Activated effector memory CD4-positive, alpha-beta T cell treated with Interleukin-2 at 50 U/mL for 16 hours (primary cell): Measurements from ENCODE around the gene ANKRD9.

Experiments
- DNase-seq: peaks from one replicate; pipeline ENCODE4 v3.0.0-alpha.2; 2020

Gene ANKRD9

DNA sequence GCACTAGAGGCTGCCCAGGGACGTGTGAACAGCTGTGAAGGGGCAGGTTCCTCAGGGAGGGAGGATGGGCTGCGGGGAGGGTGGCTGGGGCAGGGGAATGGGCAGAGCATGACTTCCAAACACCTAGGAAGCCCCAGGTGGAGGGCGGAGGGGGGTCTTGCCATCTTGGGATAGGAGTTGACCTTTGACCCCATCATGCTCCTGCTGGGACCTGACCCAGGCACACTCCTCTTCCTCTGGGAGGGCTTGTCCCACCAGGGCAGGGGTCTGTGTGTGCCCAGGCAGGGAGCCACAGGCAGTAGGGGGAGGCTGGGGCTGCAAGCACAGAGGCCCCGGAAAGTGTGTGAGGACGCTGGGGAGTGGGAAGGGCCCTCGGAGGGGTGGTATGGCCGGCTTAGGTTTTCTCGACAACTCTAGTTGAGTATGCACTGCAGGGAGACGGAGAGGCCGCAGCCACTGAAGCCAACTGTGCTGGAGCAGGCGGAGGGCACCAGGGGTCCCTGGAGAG is 3.3 kb upstream of the ANKRD9 start:
- DNase-seq = no peak

DNA sequence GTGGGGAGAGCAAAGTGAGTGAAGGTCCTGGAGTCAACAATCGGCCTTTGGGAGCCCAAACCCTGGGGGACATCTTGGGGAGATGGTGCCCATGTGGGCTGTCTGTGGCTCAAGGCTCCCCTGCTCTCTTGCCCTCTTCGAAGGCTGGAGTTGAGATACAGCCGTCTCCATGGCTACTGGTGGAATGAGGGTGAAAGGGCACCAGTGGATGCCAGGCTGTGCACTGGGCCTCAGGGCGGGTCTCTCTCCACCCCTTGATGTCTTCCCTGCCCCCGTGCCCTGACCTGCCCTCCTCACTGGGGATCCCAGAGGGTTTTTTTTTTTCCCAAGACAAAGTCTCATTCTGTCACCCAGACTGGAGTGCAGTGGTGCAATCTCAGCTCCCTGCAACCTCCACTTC is 2.0 kb upstream of the ANKRD9 start:
- no peak for DNase-seq

DNA sequence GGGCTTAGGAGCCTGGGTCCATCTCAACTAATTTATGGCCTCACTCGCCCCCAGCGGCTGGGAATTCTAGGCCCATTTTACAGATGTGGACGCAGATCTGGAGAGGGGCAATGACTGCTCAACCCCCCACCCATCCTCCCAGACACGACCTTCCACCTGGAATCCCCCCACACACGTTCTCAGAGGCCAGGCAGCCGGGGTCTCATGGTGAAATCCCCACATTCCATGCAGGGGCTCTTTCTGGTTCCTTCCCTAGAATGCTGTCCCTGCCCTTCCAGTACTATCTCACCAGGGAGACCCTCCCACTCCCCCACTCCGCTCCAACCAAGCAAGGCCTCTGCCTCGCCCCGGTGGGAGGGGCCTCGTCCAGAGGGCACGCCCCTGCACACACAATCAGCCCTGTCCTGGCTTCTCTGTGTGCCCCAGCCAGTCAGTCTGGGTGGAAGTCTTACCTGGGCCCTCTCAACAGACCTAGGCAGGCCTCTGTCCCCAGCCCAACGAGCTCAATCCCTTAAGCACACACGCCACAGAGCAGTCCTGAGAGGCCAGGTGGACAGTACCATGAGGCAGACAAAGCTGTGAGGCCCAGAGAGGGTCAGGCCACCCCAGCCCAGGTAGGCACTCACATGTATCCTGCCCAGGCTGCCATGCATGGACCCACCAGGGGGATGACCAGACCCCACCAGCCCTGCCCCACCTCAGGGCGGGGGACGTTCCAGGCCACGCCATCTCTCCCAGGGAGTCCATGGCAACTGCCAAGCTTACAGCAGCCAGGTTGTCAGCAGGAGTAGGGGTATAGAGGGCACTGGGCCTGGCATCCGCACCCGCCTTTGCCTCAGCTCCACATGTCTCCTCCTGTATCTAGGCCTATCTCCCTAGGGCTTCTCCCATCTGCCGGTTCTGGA is 1.3 kb upstream of the ANKRD9 start:
- DNase-seq = no peak

DNA sequence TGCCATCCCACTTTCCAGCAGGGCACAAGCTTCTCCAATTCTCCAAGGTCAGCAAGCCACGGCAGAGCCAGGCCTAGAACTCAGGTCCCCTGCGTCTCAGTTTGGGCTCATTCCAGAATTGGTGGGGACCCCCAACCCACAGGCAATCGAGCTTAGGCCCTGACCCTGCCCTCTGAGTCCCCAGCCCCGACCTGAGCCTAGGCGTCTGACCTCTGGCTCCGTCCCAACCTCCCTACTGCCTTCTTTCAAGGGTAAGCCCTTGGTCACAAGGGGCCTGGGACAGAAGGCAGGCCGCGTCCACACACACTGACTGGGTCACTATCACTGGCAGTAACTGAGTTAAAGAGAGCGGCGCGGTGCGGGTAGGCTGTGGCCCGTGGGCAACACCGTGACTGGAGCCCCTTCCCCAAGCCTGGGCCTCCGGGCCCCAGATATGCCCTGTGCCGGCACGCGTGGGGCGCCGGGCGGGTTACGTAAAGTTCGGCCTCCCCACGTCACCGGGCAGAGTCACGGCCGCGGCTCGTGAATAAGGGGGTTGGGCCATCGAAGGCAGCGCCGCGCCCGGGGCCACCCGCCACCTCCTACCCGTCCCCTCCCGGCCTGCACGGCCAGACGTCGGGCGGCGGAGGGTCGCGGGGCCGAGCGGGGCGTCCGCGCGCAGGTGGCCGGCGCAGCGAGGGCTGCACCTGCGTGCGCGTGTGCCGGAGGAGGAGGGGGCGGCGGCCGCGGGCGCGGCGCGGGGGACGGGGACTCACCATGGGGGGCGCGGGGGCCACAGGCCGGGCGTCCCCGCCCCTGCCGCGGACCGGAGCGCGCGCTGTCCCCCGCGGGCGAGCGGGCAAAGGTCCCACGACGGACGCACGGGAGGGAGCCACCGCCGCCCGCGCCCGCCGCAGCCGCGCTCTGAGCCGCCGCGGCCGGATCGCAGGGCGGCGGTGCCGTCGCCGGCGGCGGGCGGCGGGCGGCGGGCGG is 516 bp downstream of the ANKRD9 start:
- DNase-seq = no peak

DNA sequence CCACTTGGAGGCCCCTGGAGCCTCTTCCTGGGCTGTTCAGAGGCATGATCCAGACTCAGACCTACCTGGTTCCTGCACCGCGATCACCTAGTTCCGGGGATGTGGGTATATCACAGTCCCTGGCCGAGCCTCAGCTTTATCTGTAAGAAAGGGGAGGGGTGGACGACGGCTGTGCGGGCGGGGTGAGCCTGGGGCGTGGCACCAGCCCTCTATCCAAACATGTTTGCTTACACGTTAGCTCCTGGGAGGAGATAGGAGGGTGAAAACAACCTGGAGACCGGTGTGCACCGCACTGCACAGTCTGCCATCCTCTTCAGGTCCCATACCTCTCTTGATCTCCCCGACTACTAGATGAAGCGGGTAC is 1.2 kb downstream of the ANKRD9 start:
- no peak for DNase-seq

DNA sequence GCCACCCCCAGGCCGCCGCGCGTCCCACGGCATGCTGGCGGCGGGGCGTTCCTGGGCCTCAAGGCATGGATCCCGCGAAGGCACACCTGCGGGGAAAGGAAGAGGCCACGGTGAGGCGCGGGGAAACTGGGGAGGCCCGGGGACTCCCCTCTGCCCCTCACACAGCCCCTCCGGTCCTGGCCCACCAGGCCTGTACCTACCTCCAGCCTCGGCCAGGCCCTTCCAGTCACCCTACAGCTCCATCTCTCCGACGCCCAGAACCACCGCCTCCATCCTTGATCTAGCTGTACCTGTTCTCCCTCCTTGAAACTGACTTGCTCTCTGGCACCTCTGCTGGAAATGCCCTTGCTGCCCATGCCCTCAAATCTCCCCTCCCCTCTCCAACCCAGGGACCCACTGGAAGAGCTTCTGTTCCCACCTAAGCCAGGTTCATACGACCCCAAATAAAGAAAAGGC is 1.7 kb downstream of the ANKRD9 start:
- no peak for DNase-seq

DNA sequence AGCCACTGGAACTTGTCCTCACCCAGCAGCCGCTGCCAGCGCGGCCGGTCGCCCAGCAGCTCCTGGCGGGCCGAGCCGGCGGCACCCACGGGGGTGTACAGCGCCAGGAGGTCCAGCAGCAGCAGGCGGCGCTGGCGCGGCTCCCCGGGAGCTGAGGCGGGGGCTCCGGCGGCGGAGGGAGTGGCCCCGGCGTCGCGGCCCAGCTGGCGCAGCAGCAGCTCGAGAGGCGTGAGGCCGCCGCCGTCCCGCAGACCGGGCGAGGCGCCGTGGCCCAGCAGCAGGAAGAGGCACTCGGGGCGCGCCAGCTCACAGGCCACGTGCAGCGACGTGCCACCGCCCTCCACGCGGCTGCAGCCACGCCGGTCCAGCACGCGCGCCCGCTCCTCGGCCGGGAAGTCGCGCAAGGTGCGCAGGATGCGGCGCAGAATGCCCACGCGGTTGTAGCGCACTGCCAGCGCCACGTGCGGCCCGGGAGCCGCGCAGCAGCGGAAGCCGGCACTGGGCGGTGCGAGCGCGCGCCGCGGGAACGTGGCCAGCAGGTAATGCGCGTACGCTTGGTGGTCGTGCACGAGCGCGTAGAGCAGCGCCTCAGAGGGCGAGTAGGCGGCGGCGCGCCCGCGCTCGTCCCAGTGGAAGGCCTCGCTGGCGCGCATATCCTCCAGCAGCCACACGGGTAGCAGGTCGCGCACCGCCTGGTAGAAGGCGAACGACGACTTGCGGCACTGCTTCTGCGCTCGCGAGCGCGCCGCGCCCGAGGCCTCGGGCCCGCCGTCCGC is 2.3 kb downstream of the ANKRD9 start:
- DNase-seq = no peak

DNA sequence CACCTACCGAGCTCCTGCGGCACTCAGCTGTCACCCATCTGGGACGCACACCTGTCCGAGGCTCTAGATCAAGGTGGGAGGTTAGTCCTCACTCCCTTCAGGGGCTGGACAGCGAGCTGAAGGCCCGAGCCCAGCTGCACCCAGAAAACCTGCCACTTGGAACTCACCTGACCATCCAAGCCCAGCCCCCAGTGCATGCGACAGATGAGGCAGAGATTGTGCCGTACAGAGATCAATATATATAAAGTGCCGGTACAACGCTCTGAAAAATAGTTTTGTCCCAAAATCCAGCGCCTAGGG is 3.0 kb downstream of the ANKRD9 start:
- DNase-seq = no peak

DNA sequence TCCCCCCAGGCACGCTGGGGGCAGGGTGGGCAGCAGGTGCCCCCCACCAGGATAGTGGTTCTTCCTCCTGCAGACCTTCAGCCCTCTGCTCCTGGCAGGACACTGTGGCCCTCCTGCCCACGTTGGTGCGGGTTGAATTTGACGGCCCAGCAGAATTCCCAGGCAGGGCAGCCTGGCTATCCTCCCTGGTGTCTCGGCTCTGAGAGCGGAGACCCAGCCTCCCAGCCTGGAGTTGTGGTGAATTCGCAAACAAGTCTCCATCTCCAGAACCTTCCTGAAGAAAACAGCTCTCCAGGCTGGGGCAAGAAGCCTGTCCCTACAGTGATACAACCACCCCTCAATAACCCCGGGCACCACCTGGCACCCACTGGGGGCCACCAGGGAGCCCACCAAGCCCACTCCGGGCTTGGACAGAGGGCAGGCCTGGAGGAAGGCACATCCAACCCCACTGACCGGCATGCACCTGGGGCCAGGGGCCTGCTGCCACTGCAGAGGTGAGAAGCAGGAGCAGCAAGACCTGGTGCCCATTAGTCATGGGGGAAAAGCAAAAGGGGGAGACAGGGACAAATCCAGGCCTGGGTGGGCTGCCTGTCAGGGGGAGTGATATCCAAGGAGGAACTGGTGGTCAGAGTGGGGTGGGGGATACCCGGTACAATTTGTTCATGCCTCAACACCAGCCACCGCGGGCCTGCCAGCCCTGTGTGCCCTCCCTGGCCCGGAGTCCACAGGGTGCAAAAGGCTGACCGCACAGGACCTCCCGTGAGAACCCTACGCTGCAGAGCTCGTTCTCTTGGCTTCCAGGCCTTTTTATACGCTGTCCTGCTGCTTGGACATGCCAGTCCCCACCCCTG is 3.6 kb downstream of the ANKRD9 start:
- DNase-seq = no peak

DNA sequence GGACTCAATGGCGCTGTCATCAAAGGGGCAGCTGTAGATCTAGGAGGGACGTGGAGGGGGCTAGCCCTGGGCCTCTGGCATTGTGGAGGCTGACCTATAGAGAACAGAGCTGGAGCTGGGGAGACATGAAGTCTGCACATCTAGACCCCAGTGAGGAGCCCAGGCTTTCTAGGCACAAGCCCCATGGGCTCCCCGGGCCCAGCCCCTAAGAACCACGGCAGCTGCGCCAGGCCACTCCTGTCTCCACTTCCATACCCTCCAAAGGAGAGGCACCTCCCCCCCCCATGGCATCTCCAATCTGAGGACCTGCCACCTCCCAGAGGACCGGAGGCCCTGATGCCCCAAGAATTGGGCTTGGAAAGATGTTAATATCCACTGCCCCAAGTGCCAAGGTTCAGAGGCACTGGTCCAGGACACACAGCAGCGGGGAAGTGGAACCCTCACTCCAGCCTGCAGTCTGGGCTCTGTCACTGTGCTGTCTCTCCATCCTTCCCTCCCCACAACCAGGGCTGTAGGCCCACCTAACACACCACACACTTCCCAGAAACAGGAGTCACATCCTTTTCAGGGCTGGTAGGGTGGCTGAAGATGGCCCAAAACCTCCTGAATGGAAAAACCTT is 4.5 kb downstream of the ANKRD9 start:
- DNase-seq = no peak

DNA sequence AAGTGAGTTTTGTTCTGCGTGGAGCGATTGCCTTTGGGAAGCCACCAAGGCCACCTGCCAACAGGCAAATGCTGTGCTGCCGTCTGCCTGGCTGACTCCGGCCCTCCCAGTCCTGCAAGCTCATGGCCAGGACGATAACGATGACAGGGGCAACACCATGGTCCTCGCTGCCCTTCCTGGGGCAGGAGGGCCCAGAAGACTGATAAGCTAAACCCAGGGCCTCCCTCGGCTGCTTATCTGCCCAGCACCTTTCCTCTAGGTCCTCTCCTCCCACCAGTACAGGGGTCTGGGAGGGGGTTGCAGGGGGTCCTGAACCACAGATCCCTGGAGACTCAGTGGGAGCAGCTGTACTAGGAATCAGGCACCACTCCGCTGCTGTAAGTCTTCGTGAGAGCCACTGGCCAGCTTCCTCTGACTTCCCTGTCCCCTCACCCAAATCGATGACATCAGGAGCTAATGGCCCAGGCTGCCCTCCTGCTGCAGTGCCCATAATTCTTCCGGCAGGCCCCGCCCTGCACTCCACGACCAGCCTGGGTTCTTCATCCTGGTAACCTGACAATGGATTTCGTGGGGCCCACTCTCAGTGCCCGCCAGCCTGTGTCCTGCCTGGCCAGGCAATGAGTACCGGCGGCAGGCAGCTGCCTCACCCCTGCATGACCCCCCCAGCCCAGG is 5.1 kb downstream of the ANKRD9 start:
- DNase-seq = no peak

DNA sequence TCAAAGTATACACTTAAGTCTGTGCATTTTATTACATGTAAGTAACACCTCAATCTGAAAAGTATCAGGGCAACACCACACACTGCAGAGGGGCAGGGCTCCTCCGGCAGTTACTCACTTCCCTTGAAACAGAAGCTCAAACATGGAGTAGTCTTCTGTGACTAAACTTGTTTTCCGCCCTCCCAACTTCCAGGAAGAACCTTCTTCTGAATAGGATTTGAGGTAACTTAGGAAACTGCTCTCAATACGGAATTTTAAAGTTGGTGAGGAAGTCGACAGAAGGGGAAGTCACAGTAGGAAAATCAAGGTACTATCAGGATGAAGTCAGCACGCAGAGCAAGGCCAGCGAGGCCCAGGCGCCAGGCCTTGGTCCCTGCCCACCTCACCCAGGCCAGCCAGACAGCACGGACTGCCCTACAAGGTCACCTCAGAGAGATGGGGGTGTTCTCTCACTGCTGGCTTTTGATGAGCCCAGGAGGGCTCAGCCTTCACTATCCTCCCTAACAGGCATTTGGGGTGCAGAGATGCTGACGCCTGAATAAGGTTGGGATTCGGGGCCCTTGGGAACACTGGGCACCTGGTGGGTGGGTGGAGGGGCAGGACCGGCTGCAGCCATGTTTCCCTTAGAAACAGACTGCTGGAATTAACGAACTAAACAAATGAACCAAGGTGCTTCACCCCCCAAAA is 5.8 kb downstream of the ANKRD9 start:
- no peak for DNase-seq

DNA sequence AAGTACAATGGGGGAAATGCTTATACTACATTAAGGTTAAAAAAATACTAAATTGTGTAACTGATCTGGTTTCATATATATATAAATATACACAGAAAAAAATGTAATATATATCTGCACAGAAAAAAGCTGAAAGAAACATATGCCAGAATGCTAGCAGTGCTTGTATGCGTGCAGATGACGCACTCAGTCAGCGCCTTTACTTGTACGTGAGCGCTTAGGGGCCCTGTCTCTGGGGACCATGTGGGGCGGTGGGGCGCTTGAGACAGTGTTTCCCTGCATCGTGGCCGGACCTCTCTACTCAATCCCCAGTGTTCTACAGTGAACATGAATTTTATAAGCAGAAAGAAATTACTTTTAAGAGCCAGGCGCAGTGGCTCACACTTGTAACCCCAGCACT is 7.0 kb downstream of the ANKRD9 start:
- DNase-seq = no peak

DNA sequence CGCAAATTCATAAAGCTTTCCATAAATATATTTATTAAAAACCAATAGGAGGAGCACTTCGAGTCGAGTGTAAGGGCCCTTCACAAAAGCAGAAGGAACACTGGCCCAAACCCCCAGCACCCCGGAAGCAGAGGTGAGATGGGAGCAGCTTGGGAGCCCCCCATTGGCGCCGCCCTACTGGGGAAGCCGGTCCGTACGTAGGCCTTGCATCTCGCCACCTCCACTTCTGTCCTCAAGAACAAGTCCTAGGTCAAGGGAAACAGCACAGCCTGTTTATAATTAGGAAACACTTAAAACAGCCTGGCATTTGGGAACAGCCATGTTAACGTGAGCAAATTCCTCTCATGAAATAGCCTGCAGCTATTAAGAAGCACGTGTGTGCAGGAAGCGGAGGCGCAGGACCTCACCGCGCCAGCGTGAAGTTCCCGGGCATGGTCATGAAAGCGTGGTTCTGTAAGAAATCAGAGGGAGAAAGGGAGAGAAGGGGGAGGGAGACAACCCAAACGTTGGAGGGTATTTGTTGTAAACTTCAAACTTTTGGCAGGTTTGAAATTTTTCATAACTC is 7.7 kb downstream of the ANKRD9 start:
- DNase-seq = no peak

DNA sequence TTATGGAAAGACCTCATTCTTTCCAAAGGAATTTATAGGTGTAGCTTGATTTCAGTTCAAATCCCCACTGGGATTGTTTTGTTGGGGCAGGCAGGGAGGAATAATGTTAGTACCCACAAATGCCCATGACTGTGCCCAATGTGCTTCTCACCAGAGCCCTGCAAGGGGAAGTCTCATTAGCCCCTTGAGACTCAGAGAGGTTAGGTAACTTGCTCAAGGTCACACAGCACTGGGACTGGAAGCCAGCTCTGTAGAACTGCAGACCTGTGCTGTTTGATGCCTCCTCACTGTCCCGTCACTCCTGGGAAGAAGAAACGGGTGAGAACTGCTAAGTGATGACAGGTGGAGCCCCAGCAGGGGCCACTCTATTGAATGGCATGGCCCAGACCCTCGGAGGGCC is 8.9 kb downstream of the ANKRD9 start:
- no peak for DNase-seq

DNA sequence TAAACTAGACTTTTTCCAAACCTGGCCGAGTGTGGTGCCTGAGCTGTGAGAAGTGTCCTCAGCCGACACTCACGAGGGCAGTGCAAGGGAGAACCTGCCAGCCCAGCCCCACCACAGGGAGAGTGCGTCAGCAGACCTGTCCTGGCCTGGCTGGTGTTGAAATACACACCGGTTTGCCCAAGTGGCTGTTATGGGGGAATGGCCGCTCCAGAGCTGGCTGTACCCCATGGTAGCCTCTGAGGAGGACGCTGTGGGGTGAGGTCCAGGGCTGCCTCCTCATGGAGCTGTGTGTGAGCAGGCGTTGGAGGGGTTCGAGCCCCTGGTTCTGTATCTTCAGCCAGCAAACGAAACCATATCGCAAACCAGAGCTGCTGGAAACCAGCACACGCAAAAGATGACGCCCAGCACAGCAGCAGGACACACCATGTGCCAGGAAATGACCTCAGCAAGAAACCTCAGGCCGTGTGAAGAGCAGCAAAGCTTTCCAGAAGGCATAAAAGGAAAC is 9.4 kb downstream of the ANKRD9 start:
- DNase-seq = no peak

DNA sequence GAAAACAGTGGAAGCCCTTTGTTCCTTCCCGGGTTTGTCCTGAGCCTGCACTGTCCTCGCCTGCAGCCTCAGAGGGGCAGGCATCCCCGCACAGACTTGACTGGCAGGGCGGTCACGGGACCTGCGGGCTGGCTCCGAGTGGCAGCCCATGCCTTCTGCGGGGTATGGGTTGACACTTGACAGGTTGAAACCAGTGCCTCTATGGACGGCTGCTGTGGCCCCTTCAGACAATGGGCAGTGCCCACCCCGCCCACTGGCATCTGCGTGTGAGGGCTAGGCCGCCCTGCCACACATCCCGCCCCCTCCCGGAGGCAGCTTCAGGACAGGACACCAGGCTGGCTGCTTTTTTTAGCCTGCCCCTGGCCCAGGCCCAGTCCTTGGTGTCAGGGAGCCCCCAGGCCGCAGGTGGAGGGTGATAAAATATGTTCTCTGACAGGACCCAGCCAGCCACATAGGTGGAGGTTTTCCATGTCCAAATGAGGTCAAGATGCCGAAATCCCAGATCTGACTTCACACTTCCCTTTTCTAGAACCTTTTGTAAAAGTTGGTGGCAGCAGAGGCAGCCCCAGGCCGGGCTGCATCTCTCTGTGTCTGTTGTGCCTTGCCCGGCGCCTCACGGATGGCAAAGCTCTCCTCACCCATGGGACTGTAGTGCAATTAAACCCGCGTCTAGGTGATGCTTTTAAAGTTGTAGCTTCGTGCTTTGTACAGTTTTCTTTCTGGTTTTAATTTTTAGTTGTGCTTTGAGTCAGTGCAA is 10.0 kb downstream of the ANKRD9 start:
- no peak for DNase-seq

DNA sequence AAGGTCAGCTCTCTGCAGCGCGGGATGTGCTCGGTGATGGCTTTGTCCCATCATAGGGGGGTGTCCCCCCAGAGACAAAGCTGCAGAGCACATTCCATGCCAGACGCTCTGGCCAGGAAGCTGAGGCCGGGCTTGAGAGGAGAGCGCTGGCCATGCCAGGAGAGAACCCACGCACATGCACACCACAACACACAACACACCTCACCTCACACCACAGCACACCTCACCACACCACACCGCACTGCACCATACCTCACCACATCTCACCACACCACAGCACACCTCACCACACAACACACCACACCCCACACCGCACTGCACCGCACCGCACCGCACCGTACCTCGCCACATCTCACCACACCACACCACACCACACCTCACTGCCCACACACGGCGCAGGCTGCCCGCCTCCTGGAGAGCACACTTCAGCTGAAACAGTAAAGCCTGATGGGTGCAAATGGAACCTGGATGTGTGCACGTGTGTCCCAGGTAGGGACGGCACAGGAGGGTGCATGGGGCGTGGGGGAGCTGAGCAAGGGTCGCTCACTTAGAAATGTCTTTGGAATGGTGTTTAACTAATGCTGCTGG is 10.8 kb downstream of the ANKRD9 start:
- DNase-seq = no peak
